ENCODE results near the gene CCDC88B.

DNA sequence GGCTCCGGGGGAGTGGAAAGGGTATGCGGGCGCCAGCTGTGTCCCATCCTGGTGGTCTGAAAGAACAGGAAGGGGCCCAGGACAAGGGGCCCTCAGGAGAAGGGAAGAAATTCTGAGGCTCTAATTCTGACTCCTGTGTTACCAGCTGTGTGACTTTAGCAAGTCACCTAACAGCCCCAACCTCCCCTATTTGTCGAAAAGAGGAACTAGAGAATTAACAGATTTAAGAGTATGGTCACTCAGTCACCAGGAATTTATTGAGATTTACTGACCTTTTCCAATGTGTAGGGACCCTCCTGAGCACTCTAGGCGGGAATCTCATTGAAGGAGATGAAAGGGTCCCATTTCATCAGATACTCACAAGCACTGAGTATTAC, 33.6 kb downstream of the CCDC88B start:
- TF ChIP-seq, protein P1, sequence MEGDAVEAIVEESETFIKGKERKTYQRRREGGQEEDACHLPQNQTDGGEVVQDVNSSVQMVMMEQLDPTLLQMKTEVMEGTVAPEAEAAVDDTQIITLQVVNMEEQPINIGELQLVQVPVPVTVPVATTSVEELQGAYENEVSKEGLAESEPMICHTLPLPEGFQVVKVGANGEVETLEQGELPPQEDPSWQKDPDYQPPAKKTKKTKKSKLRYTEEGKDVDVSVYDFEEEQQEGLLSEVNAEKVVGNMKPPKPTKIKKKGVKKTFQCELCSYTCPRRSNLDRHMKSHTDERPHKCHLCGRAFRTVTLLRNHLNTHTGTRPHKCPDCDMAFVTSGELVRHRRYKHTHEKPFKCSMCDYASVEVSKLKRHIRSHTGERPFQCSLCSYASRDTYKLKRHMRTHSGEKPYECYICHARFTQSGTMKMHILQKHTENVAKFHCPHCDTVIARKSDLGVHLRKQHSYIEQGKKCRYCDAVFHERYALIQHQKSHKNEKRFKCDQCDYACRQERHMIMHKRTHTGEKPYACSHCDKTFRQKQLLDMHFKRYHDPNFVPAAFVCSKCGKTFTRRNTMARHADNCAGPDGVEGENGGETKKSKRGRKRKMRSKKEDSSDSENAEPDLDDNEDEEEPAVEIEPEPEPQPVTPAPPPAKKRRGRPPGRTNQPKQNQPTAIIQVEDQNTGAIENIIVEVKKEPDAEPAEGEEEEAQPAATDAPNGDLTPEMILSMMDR (IDR thresholded peaks at IDR 0.05) = no peak
- TF ChIP-seq EP300 (IDR thresholded peaks at IDR 0.05) (no peak), POLR2A (IDR thresholded peaks at IDR 0.05) (no peak), POLR2AphosphoS5 (IDR thresholded peaks at IDR 0.05) (no peak)
